ENCODE measurements around the gene CYCS. TPM values are rescaled to one million over a fixed set of nuclear protein-coding genes. Genes with fewer than 3 reads are reported as not detected.

The CYCS gene
- 100 to 1,000 TPM; 113 to 142 (median 130) TPM for total RNA-seq (2021; fragmentation: NEBNext Ultra II Directional; extraction: Animal tissue kit (Norgen Biotek cat#: 25700))
- long read RNA-seq, full-length matches to known transcripts: 145 of 150 reads
- long read RNA-seq, partial matches to known transcripts: 3 of 150 reads
- long read RNA-seq, other reads (novel, unspliced or antisense): 2 of 150 reads

DNA sequence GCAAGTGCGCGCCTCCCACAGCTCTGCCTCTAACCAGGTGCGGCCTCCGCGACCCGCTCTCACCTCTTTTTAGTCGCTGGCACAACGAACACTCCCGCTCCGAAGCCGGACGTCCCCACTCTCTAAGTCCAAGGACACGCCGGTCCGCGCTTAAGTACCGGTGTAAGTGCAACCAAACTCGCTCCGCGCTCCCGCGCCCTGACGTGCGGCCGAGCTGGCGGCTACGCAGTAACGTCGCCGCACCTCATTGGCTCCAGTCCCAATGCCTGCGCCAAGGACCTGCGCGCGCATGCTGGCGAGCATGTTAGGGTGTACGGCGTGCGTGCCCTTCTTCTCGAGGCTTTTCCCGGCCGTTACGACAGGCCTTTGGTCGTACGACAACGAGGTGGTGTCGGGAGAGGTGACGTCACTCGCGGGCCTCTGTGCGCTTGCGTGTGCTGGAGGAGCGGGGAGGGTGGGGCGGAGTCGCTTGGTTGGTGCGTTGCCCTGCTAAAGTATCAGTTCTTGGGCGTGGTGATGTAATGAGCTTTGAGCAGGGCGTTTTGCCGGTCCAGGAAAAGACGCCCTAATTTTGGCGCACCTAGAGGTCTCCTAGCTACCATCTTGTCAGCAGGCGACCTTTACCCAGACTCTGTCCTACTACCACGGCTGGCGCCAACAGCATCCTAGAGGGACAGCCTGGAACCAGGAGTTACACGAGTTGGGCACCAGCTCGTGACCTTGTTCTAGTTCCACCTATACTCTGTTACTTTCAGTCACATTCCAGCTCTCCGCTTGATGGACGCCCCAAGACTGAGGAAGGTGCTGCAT is at the start of gene CYCS:
TSS of gene CYCS (minus strand) at position 124 of the 810 bp plus-strand sequence. CDS start 1,141 bp downstream, outside the sequence.
- Mint-ChIP-seq H3K4me1 (ENCODE audit: low read depth) (peaks cover 33% of the 10 kb centered on the region), H3K27ac (peak within 1 kb of the TSS; percentile 98), H3K4me3 (peak within 1 kb of the TSS; percentile 99), H3K27me3 (ENCODE audit: insufficient read depth) (peaks cover 11% of the 10 kb centered on the region), H3K36me3 (ENCODE audit: low read depth) (peaks cover 35% of the 10 kb centered on the region), H3K9me3 (peaks cover 7% of the 10 kb centered on the region; the same call in 1 of the 2 replicates)
- peak; percentile 100 for DNase-seq
- TF ChIP-seq, protein P1, sequence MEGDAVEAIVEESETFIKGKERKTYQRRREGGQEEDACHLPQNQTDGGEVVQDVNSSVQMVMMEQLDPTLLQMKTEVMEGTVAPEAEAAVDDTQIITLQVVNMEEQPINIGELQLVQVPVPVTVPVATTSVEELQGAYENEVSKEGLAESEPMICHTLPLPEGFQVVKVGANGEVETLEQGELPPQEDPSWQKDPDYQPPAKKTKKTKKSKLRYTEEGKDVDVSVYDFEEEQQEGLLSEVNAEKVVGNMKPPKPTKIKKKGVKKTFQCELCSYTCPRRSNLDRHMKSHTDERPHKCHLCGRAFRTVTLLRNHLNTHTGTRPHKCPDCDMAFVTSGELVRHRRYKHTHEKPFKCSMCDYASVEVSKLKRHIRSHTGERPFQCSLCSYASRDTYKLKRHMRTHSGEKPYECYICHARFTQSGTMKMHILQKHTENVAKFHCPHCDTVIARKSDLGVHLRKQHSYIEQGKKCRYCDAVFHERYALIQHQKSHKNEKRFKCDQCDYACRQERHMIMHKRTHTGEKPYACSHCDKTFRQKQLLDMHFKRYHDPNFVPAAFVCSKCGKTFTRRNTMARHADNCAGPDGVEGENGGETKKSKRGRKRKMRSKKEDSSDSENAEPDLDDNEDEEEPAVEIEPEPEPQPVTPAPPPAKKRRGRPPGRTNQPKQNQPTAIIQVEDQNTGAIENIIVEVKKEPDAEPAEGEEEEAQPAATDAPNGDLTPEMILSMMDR (IDR thresholded peaks at IDR 0.05): no peak

DNA sequence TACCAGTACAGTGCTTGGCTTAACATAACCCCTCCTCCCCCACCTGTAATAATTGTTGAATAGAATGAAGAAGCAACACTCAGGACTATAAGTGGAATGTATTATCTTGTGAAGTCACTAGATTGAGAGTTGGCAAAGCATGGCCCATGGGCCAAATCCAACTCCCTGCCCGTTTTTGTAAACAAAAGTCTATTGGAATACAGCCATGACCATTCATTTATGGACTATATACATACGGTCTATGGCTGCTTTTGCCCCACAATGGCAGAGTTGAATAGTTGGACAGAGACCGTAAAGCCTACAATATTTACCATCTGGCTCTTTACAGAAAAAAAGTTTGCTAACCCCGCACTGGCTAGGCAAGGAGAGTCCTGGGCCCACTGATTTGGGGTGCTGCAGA is 48.1 kb upstream of the CYCS start:
- Mint-ChIP-seq H3K27ac (no peak overlapping the region), H3K9me3 (no peaks in the 10 kb centered on the region), H3K4me1 (ENCODE audit: low read depth) (no peaks in the 10 kb centered on the region), H3K4me3 (no peak overlapping the region), H3K36me3 (ENCODE audit: low read depth) (no peaks in the 10 kb centered on the region), H3K27me3 (ENCODE audit: insufficient read depth) (peaks cover 10% of the 10 kb centered on the region)
- no peak for DNase-seq
- TF ChIP-seq, protein P1 (IDR thresholded peaks at IDR 0.05): no peak

DNA sequence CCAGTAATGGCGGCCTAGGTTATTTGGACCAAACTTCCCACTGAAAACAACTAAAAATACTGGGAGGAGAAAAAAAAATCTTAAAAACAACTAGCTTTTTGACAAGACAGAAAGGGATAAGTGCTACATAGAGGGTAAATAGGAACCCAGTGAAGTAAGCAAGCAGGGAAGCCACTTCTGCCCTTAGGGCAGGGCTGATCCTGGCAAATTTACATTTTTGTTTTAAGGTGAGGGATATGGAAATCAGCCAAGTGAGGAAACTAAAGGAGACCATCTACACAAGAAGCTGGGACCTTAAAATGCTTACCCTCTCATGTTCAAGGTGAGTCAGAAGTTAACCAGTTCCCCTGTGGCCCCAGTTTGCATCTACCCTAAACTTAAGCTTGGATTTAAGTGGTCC is 46.5 kb upstream of the CYCS start:
- no peaks in the 10 kb centered on the region for H3K9me3 Mint-ChIP-seq
- peaks cover 5% of the 10 kb centered on the region for H3K27me3 Mint-ChIP-seq (ENCODE audit: insufficient read depth)
- TF ChIP-seq, protein P1 (IDR thresholded peaks at IDR 0.05): no peak
- H3K36me3 Mint-ChIP-seq (ENCODE audit: low read depth): no peaks in the 10 kb centered on the region
- no peaks in the 10 kb centered on the region for H3K4me1 Mint-ChIP-seq (ENCODE audit: low read depth)
- DNase-seq: no peak
- no peak overlapping the region for H3K27ac Mint-ChIP-seq
- no peak overlapping the region for H3K4me3 Mint-ChIP-seq

DNA sequence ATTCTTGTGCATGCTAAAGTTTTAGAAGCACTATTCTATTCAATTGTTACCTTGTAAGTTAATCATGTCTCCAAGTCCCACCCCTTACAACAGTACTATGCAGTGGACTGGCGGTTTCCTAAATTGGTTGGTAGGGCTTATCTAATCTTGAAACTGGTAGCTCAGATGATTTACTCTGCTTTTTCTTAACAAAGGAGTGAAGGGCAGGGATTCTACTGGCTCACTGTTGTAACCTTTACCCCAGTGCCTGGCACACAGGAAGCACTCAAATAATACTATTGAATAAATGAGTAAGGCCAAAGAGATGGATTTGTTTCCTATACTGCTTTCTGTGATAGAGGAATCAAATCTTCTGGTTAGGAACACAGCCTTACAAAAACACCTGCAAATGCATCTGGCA is 46.0 kb upstream of the CYCS start:
- peaks cover 5% of the 10 kb centered on the region for H3K27me3 Mint-ChIP-seq (ENCODE audit: insufficient read depth)
- H3K9me3 Mint-ChIP-seq: no peaks in the 10 kb centered on the region
- H3K27ac Mint-ChIP-seq: no peak overlapping the region
- H3K4me1 Mint-ChIP-seq (ENCODE audit: low read depth): no peaks in the 10 kb centered on the region
- no peaks in the 10 kb centered on the region for H3K36me3 Mint-ChIP-seq (ENCODE audit: low read depth)
- TF ChIP-seq, protein P1 (IDR thresholded peaks at IDR 0.05): no peak
- no peak overlapping the region for H3K4me3 Mint-ChIP-seq
- no peak for DNase-seq

DNA sequence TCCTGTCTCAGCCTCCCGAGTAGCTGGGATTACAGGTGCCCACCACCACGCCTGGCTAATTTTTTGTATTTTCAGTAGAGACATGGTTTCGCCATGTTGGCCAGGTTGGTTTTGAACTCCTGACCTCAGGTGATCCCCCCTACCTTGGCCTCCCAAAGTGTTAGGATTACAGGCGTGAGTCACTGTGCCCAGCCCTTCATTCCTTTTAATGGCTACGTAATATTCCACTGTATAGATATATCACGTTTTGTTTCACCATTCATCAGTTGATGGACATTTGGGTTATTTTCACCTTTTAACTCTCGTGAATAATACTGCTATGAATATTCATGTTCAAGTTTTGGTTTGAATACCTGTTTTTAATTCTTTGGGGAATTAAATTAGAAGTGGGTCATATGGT is 44.6 kb upstream of the CYCS start:
- Mint-ChIP-seq H3K4me1 (ENCODE audit: low read depth) (no peaks in the 10 kb centered on the region), H3K36me3 (ENCODE audit: low read depth) (no peaks in the 10 kb centered on the region), H3K4me3 (no peak overlapping the region), H3K27me3 (ENCODE audit: insufficient read depth) (peaks cover 5% of the 10 kb centered on the region), H3K9me3 (no peaks in the 10 kb centered on the region), H3K27ac (no peak overlapping the region)
- TF ChIP-seq, protein P1 (IDR thresholded peaks at IDR 0.05): no peak
- no peak for DNase-seq
